Dermis microvascular lymphatic vessel endothelial cell (primary cell): Measurements from ENCODE around the gene CXCR6. TPM values are rescaled to one million over a fixed set of nuclear protein-coding genes. Genes with fewer than 3 reads are reported as not detected.

Source experiments
- DNase-seq, 2 donors: peaks; one replicate each; pipeline versions ENCODE4 v3.0.0 to v3.0.0-alpha.2; 2010; ENCODE audit warnings: low read depth in 2 of 2
- total RNA-seq: library from RNA; depleted of rRNA; stranded (reverse); fragments of >200 nt; gene quantifications from 2 replicates; pipeline ENCODE4 v1.2.1, GENCODE V29; 2014

The CXCR6 gene
- total RNA-seq, 1 donor from 2014 or later: not detected

DNA sequence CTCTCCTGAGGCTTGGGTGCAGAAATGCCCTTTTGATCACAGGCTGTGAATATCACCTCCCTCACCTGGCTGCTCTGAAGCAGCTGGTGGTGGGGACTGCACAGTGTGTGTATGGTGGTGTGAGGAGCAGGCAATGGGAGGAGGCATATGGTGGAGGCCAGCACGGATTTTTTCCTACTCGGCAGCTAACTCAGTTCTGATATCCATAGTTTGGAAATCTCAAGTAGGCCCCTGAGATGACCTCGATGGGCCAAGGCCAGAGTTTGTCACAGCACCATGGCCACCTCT is 21.3 kb upstream of the CXCR6 start:
- DNase-seq: no peak

GRCh38 chr3:45922950-45923590 is 20.2 kb upstream of the CXCR6 start:
- no peak for DNase-seq

GRCh38 chr3:45923755-45924154 is 19.5 kb upstream of the CXCR6 start:
- no peak for DNase-seq

DNA sequence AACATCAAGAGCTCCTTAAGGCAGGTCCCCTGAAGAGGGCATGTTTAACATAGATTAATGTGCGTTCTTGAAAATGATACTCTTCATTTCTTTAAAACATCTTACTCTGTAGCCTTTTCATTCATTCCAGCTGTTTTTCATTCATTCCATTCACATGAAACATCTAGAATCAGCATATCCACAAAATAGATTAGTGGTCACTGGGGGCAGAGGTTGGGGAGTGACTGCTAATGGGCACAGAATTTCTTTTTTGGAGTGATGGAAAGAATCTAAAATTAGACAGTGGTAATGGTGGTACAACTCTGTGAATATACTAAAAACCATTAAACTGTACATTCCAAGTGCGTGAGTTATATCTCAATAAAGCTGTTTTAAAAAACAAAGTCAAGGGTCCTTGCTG is 15.4 kb upstream of the CXCR6 start:
- no peak for DNase-seq

DNA sequence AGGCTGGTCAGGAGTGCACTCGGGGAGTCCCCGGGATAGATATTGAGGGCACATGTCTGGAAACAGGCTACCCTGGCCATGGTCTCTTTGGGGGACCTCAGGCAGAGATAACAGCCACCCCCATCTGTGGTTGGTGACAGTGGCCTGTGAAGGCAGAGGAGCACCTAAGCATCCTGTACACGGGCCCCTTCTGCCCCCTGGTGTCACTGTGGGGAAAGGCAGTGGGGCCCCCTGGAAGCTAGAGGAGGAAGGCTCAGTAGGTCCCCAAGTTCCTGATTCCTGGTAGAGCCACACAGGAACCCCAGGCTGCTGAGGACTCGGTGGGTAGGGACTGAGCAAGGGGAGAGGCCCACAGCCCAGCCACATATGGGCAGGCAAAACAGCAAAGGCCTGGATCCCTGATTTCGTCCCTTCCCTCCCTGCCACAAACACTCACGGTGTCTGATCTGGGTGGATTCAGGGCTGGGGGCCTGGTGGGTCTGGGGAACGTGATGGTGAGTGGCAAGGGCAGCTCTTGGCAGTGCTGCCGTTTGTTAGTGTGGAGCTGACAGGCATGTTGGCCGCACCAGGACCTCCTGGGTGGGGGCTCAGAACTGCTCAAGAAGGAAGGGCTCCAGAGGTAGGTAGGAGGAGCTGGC is 14.1 kb upstream of the CXCR6 start:
- peak in 1 of 2 donors; percentile 36 for DNase-seq

DNA sequence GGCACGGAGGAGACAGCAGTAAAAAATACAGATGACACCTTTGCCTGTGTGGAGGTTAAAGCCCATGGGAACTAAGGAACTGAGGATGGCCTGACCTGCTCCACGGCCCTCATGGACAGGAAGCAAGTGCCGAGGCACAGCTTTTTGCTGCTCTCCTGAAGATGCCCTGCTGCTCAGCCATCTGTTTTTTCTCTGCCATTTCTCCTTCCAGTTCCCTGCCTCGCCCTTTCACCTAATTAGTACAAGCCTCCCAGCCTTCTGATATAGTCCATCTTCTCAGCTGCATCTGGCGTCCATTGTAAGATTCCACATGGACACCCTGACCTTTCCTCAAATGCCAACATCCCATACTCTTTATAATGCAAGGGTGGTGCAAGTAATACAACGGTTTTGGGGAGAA is 11.8 kb upstream of the CXCR6 start:
- DNase-seq: no peak

DNA sequence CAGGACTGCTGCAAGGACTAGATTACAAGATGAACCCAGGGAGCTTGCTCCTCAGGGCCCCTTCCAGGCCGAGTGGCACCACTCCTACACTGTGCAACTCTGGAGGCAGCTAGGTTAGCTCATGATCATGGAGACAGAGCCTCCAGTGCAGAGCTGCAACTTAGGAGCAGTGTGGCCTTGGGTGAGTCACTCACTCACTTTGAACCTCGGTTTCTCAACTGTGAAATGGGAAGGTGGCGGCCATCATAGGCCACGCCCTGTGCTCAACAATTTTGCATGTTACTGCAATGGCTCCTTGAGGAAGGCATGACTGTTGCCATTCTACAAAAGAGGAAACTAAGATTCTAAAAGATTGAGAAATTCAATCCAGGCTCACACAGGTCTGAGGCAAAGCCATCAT is 11.2 kb upstream of the CXCR6 start:
- no peak for DNase-seq

- no peak for DNase-seq
Measured at GRCh38 chr3:45933591-45933990, 9.7 kb upstream of the CXCR6 start.

GRCh38 chr3:45936261-45936660 is 7.0 kb upstream of the CXCR6 start:
- DNase-seq: no peak

- no peak for DNase-seq
Measured at GRCh38 chr3:45937206-45938042, 5.8 kb upstream of the CXCR6 start.

DNA sequence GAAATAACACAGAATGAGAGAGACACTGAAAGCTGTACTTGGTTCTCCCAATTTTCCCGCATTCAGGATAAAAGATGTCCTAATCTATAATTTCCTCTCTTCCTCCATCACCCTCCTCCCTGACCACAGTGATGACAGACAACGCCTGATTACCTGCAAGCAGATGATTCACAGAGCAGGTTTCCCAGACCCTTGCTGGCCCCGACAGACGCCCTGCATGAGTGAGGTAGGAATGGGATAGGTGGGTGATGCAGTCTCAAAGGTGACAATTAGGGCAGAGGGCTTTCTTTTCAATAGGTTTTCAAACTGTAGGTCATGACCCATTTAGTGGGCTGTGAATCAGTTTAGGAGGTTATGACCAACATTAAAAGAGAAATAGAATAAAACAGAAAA is 5.2 kb upstream of the CXCR6 start:
- no peak for DNase-seq

DNA sequence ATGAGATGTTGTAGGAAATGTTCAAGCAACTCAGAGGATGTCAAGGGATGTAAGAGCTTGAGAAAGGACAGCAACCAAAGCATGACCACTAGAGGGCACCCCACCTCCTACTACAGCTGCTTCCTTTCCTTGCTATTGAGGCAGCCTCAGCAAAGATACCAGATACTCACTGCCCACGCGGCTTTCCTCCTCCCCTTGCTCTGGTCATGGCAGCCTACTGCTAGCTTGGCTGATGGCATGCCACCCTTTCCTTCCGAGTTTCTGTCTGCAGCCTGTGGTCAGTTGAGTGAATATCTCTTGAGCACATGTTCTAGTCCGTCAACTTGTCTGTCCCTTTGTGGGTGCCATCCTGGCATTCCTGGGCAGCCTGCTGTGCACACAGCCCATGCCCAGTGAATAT is 4.4 kb upstream of the CXCR6 start:
- peak; percentile 66 to 88 for DNase-seq

DNA sequence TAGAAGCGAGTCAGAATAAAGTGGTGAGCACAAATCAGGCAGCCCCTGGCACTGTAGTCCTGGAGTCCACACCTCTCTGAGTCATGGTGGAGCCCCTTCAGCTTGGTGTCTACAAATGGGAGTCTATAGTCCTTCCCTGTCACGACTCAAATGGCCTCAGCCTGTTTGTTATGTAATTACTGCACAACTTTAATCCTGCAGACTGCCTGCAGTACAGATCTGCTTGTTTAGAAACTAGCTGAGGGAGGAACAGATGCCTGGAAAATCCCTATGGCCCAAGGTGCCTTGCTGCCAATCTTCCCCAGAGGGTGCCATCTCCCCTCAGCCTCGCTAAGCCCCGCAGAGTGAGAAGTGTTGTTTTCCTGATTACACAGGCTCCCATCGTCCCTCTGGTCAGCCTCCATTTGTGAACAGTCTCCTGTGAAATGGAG is 3.9 kb upstream of the CXCR6 start:
- DNase-seq: no peak

- DNase-seq: no peak
Measured at GRCh38 chr3:45940004-45940780, 3.1 kb upstream of the CXCR6 start.

GRCh38 chr3:45940781-45941365 is 2.4 kb upstream of the CXCR6 start:
- no peak for DNase-seq

DNA sequence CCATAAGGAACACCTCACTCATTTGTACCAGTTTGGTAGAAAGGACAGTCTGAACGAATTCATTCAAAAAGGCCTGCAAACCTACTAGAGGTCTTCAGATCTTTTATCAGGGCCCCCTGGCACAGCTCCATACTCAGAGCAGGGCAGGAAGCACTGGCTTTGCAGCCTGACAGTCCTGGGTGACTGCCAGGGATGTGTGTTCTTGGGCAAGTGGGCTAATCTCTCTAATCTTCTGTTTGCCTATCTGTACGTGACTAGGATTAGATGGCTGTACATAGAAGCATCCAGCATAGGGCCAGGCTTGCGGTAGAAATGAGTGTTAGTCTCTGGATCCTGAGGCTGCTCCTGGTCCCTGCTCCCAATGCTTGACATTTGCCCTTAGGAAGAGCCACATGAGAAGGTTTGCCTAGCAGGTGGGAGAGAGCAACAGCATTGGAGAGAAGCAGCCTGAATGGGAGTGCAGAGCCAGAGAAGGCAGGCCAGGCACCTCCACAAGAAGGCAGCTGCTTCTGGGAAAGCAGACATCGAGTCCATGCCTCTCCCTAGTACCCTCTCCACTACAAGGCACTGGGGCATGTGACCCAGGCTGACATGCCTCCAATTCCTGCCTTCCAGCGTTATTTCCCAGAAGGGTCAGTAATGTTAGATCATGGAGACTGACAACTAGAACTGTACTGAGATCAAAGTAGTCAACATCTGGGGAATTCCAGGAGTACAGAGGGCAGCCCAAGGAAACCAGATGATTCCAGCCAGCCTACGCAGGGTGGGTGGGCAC is 1.0 kb upstream of the CXCR6 start:
- peak; percentile 5 to 30 for DNase-seq

DNA sequence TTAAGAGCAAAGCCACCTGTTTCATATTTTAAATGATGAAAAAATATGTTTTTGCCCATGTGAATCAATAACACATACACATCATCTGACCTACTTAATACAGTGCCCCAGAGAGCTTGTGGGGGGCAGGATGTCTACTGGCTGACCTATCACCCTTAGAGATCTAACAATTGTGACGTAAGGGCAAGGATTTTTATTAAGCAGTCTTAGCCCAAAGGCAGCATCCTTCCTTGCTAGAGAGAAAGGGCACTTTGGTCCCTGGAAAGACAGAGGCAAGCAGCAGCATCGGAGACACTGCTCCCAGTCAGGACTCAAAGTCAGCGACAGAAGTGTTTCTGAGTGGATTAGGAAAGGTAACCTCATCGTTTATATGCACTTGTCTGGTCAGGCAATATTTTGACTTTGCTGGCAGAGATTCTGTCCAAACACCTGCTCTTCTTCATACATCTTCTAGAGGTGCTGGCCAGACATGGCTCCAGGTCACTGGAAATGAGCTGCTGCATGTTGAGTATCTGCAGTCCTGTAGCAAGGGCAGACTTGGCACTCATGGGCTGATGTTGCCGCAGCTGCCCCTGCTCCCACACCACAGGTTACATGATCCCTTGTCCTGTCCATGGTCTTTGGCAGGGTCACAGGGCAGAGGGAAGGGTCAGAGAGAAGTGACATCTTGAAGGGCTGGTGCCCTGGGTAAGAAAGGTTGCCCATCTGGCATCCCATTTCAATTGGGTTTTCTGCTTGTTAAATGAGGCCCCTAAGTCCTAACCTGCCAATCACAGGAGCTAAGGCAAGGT is 1.8 kb downstream of the CXCR6 start:
- no peak for DNase-seq

DNA sequence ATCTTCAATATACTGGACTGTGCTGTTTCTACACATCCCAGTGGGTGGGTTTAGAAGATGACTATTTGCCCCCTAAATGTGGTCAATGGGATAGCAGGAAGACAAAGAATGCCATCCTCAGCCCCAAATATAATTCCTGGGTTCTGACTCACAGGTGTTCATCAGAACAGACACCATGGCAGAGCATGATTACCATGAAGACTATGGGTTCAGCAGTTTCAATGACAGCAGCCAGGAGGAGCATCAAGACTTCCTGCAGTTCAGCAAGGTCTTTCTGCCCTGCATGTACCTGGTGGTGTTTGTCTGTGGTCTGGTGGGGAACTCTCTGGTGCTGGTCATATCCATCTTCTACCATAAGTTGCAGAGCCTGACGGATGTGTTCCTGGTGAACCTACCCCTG is 3.0 kb downstream of the CXCR6 start:
- DNase-seq: no peak

DNA sequence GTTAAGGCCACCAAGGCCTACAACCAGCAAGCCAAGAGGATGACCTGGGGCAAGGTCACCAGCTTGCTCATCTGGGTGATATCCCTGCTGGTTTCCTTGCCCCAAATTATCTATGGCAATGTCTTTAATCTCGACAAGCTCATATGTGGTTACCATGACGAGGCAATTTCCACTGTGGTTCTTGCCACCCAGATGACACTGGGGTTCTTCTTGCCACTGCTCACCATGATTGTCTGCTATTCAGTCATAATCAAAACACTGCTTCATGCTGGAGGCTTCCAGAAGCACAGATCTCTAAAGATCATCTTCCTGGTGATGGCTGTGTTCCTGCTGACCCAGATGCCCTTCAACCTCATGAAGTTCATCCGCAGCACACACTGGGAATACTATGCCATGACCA is 3.6 kb downstream of the CXCR6 start:
- DNase-seq: no peak

DNA sequence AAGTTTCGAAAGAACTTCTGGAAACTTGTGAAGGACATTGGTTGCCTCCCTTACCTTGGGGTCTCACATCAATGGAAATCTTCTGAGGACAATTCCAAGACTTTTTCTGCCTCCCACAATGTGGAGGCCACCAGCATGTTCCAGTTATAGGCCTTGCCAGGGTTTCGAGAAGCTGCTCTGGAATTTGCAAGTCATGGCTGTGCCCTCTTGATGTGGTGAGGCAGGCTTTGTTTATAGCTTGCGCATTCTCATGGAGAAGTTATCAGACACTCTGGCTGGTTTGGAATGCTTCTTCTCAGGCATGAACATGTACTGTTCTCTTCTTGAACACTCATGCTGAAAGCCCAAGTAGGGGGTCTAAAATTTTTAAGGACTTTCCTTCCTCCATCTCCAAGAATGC is 4.1 kb downstream of the CXCR6 start:
- no peak for DNase-seq
